GM18873 (cell line): ENCODE results near the gene PLK2.

Source experiments
- ATAC-seq: cut with Tn5 transposase; IDR thresholded peaks from one replicate; pipeline ENCODE4 v1.9.1; 2021; ENCODE audit warnings: mild to moderate bottlenecking, moderate library complexity, moderate number of reproducible peaks; ENCODE audit not compliant: unreplicated experiment, low FRiP score

PLK2 gene

GRCh38 chr5:58460002-58460731 is at the start of gene PLK2:
Gene PLK2, minus strand, starts transcription at chr5:58460086. Its CDS starts 127 bp downstream, at chr5:58459959.
- peak; percentile 61 for ATAC-seq

GRCh38 chr5:58507715-58508114 is 47.8 kb upstream of the PLK2 start:
- no peak for ATAC-seq

- ATAC-seq = no peak
These were observed 46.2 kb upstream of the PLK2 start for GRCh38 chr5:58505971-58506640.

- no peak for ATAC-seq
These were observed 45.6 kb upstream of the PLK2 start for GRCh38 chr5:58505502-58505901.

GRCh38 chr5:58504766-58505165 is 44.9 kb upstream of the PLK2 start:
- ATAC-seq = no peak

GRCh38 chr5:58503390-58504046 is 43.6 kb upstream of the PLK2 start:
- no peak for ATAC-seq

GRCh38 chr5:58501778-58502417 is 42.0 kb upstream of the PLK2 start:
- no peak for ATAC-seq

- no peak for ATAC-seq
These were observed 40.1 kb upstream of the PLK2 start for GRCh38 chr5:58499941-58500340.

GRCh38 chr5:58499231-58499630 is 39.3 kb upstream of the PLK2 start:
- no peak for ATAC-seq

- no peak for ATAC-seq
These were observed 38.6 kb upstream of the PLK2 start for GRCh38 chr5:58498340-58498942.

GRCh38 chr5:58497921-58498320 is 38.0 kb upstream of the PLK2 start:
- no peak for ATAC-seq

- no peak for ATAC-seq
These were observed 37.5 kb upstream of the PLK2 start for GRCh38 chr5:58497386-58497785.

GRCh38 chr5:58496488-58496887 is 36.6 kb upstream of the PLK2 start:
- ATAC-seq = no peak

GRCh38 chr5:58493141-58493540 is 33.3 kb upstream of the PLK2 start:
- ATAC-seq = no peak

- ATAC-seq = no peak
These were observed 31.5 kb upstream of the PLK2 start, which contains the start of gene GAPT for GRCh38 chr5:58491216-58491892. Gene GAPT, plus strand, starts transcription at chr5:58491435. Its CDS starts 3,102 bp downstream, at chr5:58494537.

GRCh38 chr5:58490402-58491050 is 30.6 kb upstream of the PLK2 start:
- ATAC-seq = no peak

- ATAC-seq = no peak
These were observed 26.4 kb upstream of the PLK2 start for GRCh38 chr5:58486290-58486689.

- ATAC-seq = no peak
These were observed 24.6 kb upstream of the PLK2 start for GRCh38 chr5:58484505-58484904.

GRCh38 chr5:58482536-58482935 is 22.6 kb upstream of the PLK2 start:
- ATAC-seq = no peak

GRCh38 chr5:58481828-58482227 is 21.9 kb upstream of the PLK2 start:
- no peak for ATAC-seq
